ENCODE results near the gene ATG4D.
"Not testable (repeated sequence)": the region's sequence is repeated elsewhere in the genome, so short reads cannot be mapped to it uniquely, and the experiment has no call there.

ATG4D gene

GRCh38 chr19:10520652-10521318 lies 22.9 kb upstream of the ATG4D start:
- DNase-seq, result no peak

GRCh38 chr19:10521461-10522171 lies 22.1 kb upstream of the ATG4D start:
- no peak for DNase-seq

GRCh38 chr19:10523135-10523636 lies 20.5 kb upstream of the ATG4D start:
- no peak for DNase-seq

GRCh38 chr19:10525636-10526035 lies 18.1 kb upstream of the ATG4D start:
- no peak for DNase-seq

GRCh38 chr19:10526887-10527286 lies 16.8 kb upstream of the ATG4D start:
- not testable (repeated sequence) for DNase-seq

GRCh38 chr19:10532457-10532856 lies 11.2 kb upstream of the ATG4D start:
- DNase-seq, result no peak

- DNase-seq, result no peak
These were observed 9.9 kb upstream of the ATG4D start for GRCh38 chr19:10533646-10534386.

GRCh38 chr19:10535613-10536012 lies 8.1 kb upstream of the ATG4D start:
- DNase-seq, result no peak

- DNase-seq, result no peak
These were observed 6.0 kb upstream of the ATG4D start for GRCh38 chr19:10537668-10538067.

- no peak for DNase-seq
These were observed 5.3 kb upstream of the ATG4D start for GRCh38 chr19:10538204-10538983.

GRCh38 chr19:10539016-10539415 lies 4.7 kb upstream of the ATG4D start:
- not testable (repeated sequence) for DNase-seq

- no peak for DNase-seq
These were observed 665 bp upstream of the ATG4D start for GRCh38 chr19:10543059-10543419.

GRCh38 chr19:10544242-10544752 lies 593 bp downstream of the ATG4D start:
- peak; percentile 29 for DNase-seq

GRCh38 chr19:10544753-10545251 lies 1.1 kb downstream of the ATG4D start:
- peak; percentile 7 for DNase-seq

- no peak for DNase-seq
These were observed 3.1 kb downstream of the ATG4D start for GRCh38 chr19:10546817-10547216.

GRCh38 chr19:10548746-10549276 lies 5.1 kb downstream of the ATG4D start:
- no peak for DNase-seq

- DNase-seq, result no peak
These were observed 6.0 kb downstream of the ATG4D start for GRCh38 chr19:10549733-10550132.

GRCh38 chr19:10550336-10550735 lies 6.6 kb downstream of the ATG4D start:
- DNase-seq, result no peak

- not testable (repeated sequence) for DNase-seq
These were observed 7.3 kb downstream of the ATG4D start for GRCh38 chr19:10551006-10551405.

GRCh38 chr19:10551698-10552301 lies 8.1 kb downstream of the ATG4D start:
- DNase-seq, result peak; percentile 37

GRCh38 chr19:10552510-10553053 lies 8.9 kb downstream of the ATG4D start:
- peak; percentile 19 for DNase-seq
